ENCODE data around the gene ASPSCR1.

DNA sequence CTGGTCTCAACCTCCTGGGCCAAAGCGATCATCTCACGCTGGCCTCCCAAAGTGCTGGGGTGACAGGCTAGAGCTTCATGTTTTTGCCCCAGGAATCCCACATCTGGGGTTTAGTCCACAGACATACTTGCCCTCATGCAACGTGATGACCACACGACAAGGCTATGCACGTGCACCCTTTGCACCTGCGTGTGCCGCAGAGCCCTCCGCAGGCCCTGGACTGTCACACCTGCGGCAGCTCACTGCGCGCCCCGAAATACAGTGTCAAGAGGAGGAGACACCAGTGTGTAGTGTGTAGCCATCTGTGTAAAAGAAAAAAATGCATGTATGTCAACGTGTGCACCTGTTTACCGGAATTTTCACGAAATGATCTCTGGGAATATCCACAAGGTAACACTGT, 26.9 kb upstream of the ASPSCR1 start:
- TF ChIP-seq, protein P1, sequence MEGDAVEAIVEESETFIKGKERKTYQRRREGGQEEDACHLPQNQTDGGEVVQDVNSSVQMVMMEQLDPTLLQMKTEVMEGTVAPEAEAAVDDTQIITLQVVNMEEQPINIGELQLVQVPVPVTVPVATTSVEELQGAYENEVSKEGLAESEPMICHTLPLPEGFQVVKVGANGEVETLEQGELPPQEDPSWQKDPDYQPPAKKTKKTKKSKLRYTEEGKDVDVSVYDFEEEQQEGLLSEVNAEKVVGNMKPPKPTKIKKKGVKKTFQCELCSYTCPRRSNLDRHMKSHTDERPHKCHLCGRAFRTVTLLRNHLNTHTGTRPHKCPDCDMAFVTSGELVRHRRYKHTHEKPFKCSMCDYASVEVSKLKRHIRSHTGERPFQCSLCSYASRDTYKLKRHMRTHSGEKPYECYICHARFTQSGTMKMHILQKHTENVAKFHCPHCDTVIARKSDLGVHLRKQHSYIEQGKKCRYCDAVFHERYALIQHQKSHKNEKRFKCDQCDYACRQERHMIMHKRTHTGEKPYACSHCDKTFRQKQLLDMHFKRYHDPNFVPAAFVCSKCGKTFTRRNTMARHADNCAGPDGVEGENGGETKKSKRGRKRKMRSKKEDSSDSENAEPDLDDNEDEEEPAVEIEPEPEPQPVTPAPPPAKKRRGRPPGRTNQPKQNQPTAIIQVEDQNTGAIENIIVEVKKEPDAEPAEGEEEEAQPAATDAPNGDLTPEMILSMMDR (conservative IDR thresholded peaks at IDR 0.05 in 1 of 2, IDR thresholded peaks at IDR 0.05 in 1 of 2; ENCODE audit: low read depth in 1 of 2, low read length in 2 of 2): no peak
- TF ChIP-seq EZH2 (IDR thresholded peaks at IDR 0.05; ENCODE audit: low read length, missing control alignments): no peak
